DOHH2 (cell line): ENCODE data around the gene PARP14.

Experiments used
- CTCF ChIP-seq: fragments of 200-600 bp; sonication (generic); IDR thresholded peaks from one replicate; pipeline ENCODE4 v1.5.1; 2014; ENCODE audit warnings: antibody characterized with exemption, mild to moderate bottlenecking, low read depth, low read length; ENCODE audit not compliant: poor library complexity, severe bottlenecking
- EZH2phosphoT487 ChIP-seq: fragments of 200-600 bp; sonication (generic); IDR thresholded peaks from 2 replicates; pipeline ENCODE4 v1.6.1; 2017; ENCODE audit warnings: borderline replicate concordance, mild to moderate bottlenecking, antibody characterized with exemption, low read length, moderate library complexity, mixed read lengths

GRCh38 chr3:122661633-122662032 lies 19.0 kb upstream of the PARP14 start:
- TF ChIP-seq CTCF, result no peak
- no peak for TF ChIP-seq EZH2phosphoT487
